MM.1S (cell line): Measurements from ENCODE around the gene LAMP5.

ENCODE experiments used
- EZH2 ChIP-seq: fragments of 300-600 bp; sonication (generic); optimal IDR thresholded peaks from 2 replicates; pipeline ENCODE3; 2017; ENCODE audit warnings: low read depth, mild to moderate bottlenecking, antibody characterized with exemption, low read length, mixed read lengths
- EZH2phosphoT487 ChIP-seq: fragments of 300-600 bp; sonication (generic); IDR thresholded peaks from 2 replicates; pipeline ENCODE4 v1.6.1; 2018; ENCODE audit warnings: antibody characterized with exemption, low read length
- TF ChIP-seq, protein P1 (sequence below): fragments of 300-600 bp; sonication (generic); IDR thresholded peaks from 2 replicates; pipeline ENCODE4 v1.5.1; 2016; ENCODE audit warnings: antibody characterized with exemption, low read length, mixed read lengths

DNA sequence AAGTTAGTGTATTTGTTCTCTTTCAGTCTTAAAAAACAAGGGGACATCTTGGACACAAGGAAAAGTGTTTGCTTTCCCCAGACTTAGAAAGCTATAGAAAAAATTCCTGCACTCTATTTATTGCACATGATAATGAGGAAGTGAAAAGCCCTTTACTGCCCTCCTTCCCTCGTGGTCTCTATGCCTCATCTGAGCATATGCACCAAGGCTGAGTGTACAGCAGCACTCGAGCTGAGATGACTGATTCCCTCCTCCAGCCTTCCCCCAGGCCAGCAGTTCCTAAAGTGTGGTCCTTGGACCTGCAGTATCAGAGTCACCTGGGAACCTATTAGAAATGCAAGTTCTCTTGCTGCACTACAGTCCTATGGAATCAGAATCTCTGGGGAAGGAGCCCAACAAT lies 14.3 kb upstream of the LAMP5 start:
- TF ChIP-seq, protein P1, sequence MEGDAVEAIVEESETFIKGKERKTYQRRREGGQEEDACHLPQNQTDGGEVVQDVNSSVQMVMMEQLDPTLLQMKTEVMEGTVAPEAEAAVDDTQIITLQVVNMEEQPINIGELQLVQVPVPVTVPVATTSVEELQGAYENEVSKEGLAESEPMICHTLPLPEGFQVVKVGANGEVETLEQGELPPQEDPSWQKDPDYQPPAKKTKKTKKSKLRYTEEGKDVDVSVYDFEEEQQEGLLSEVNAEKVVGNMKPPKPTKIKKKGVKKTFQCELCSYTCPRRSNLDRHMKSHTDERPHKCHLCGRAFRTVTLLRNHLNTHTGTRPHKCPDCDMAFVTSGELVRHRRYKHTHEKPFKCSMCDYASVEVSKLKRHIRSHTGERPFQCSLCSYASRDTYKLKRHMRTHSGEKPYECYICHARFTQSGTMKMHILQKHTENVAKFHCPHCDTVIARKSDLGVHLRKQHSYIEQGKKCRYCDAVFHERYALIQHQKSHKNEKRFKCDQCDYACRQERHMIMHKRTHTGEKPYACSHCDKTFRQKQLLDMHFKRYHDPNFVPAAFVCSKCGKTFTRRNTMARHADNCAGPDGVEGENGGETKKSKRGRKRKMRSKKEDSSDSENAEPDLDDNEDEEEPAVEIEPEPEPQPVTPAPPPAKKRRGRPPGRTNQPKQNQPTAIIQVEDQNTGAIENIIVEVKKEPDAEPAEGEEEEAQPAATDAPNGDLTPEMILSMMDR = no peak
- TF ChIP-seq EZH2phosphoT487 = no peak
- TF ChIP-seq EZH2 = no peak
